HCT116 (cell line): ENCODE measurements around the gene ELAVL3.

Experiments used
- CBX3 ChIP-seq: IDR thresholded peaks from 2 replicates; pipeline ENCODE4 v1.6.1; 2012; ENCODE audit warnings: low read depth
- EGR1 ChIP-seq: IDR thresholded peaks from 2 replicates; pipeline ENCODE4 v1.6.1; 2012; ENCODE audit warnings: low read depth
- EZH2 ChIP-seq: fragments of 200-600 bp; sonication (generic); IDR thresholded peaks from 2 replicates; pipeline ENCODE4 v1.6.1; 2017; ENCODE audit warnings: antibody characterized with exemption, mixed run types
- EZH2phosphoT487 ChIP-seq: fragments of 200-600 bp; IDR thresholded peaks from 2 replicates; pipeline ENCODE4 v1.6.1; 2018; ENCODE audit warnings: antibody characterized with exemption, borderline replicate concordance
- POLR2A ChIP-seq: IDR thresholded peaks from 2 replicates; pipeline ENCODE4 v1.7.0; 2011; ENCODE audit warnings: borderline replicate concordance; ENCODE audit not compliant: insufficient read depth, insufficient read length; ENCODE audit errors: extremely low read depth
- POLR2AphosphoS5 ChIP-seq: IDR thresholded peaks from 2 replicates; pipeline ENCODE4 v1.6.1; 2011; ENCODE audit warnings: mild to moderate bottlenecking, low read depth, low read length, moderate library complexity
- YY1 ChIP-seq: IDR thresholded peaks from 2 replicates; pipeline ENCODE4 v1.6.1; 2011; ENCODE audit warnings: low read length, low read depth, moderate library complexity, mild to moderate bottlenecking; ENCODE audit not compliant: insufficient replicate concordance; ENCODE audit errors: extremely low read depth
- ZFX ChIP-seq: fragments of 450-650 bp; IDR thresholded peaks from 2 replicates; pipeline ENCODE4 v1.6.1; 2017
- TF ChIP-seq, protein P1 (sequence below), 3 experiments: fragments of 200-600 bp in 1 of 3; sonication (generic) in 1 of 3; IDR thresholded peaks in 2 of 3; conservative IDR thresholded peaks in 1 of 3; 2 replicates each; pipeline ENCODE4 v1.5.1; 2012 to 2017; ENCODE audit warnings: low read depth in 2 of 3, low read length in 2 of 3, antibody characterized with exemption in 1 of 3, borderline replicate concordance in 1 of 3, control low read depth in 1 of 3, mild to moderate bottlenecking in 1 of 3, mixed read lengths in 1 of 3, mixed run types in 1 of 3, moderate library complexity in 1 of 3; ENCODE audit not compliant: insufficient read depth in 1 of 3
- TF ChIP-seq, protein P2 (sequence below): IDR thresholded peaks from 2 replicates; pipeline ENCODE4 v1.6.1; 2012; ENCODE audit warnings: low read depth
- TF ChIP-seq, protein P3 (sequence below): IDR thresholded peaks from 2 replicates; pipeline ENCODE4 v1.6.1; 2011; ENCODE audit warnings: mild to moderate bottlenecking, low read length, moderate library complexity; ENCODE audit not compliant: insufficient replicate concordance; ENCODE audit errors: extremely low read depth
- TF ChIP-seq, protein P4 (sequence below): IDR thresholded peaks from 2 replicates; pipeline ENCODE4 v1.6.1; 2012

DNA sequence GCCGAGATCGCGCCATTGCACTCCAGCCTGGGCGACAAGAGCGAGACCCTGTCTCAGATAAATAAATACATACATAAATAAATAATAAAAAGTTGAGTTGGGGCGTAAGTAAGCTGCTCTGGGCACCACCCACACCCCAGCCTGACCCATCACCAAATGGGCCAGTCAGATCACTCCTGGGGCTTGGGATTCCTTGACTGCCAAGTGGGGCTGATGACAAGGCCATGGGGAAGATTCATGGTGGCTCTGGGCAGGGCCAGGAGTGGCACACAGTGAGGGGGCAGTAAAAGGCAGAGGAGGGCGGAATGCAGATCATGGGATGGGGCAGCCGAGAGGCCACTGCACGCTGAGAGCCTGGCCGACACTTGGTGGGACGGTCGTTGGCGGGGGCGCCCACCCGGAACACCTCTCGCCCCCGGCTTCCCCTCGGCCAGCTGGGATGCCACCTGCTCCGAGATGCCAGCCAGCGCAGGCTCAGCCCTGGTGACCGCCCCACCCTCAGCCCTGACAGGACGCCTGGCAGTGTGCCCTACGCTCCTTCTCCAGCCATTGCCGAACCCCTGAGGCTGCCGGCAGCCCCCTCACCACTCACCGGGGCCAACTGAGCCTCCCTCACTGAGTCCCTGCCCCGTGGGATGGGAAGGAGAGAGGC lies 13.9 kb upstream of the ELAVL3 start:
- TF ChIP-seq, protein P1, sequence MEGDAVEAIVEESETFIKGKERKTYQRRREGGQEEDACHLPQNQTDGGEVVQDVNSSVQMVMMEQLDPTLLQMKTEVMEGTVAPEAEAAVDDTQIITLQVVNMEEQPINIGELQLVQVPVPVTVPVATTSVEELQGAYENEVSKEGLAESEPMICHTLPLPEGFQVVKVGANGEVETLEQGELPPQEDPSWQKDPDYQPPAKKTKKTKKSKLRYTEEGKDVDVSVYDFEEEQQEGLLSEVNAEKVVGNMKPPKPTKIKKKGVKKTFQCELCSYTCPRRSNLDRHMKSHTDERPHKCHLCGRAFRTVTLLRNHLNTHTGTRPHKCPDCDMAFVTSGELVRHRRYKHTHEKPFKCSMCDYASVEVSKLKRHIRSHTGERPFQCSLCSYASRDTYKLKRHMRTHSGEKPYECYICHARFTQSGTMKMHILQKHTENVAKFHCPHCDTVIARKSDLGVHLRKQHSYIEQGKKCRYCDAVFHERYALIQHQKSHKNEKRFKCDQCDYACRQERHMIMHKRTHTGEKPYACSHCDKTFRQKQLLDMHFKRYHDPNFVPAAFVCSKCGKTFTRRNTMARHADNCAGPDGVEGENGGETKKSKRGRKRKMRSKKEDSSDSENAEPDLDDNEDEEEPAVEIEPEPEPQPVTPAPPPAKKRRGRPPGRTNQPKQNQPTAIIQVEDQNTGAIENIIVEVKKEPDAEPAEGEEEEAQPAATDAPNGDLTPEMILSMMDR (IDR thresholded peaks at IDR 0.05 in 2 of 3, conservative IDR thresholded peaks at IDR 0.05 in 1 of 3; ENCODE audit: borderline replicate concordance in 1 of 3, insufficient read depth in 1 of 3, low read depth in 2 of 3, low read length in 2 of 3), result no peak
- TF ChIP-seq POLR2AphosphoS5 (no peak), POLR2A (no peak), EZH2 (no peak), EZH2phosphoT487 (no peak), EGR1 (no peak), YY1 (no peak), CBX3 (no peak), ZFX (no peak)
- TF ChIP-seq, protein P2, sequence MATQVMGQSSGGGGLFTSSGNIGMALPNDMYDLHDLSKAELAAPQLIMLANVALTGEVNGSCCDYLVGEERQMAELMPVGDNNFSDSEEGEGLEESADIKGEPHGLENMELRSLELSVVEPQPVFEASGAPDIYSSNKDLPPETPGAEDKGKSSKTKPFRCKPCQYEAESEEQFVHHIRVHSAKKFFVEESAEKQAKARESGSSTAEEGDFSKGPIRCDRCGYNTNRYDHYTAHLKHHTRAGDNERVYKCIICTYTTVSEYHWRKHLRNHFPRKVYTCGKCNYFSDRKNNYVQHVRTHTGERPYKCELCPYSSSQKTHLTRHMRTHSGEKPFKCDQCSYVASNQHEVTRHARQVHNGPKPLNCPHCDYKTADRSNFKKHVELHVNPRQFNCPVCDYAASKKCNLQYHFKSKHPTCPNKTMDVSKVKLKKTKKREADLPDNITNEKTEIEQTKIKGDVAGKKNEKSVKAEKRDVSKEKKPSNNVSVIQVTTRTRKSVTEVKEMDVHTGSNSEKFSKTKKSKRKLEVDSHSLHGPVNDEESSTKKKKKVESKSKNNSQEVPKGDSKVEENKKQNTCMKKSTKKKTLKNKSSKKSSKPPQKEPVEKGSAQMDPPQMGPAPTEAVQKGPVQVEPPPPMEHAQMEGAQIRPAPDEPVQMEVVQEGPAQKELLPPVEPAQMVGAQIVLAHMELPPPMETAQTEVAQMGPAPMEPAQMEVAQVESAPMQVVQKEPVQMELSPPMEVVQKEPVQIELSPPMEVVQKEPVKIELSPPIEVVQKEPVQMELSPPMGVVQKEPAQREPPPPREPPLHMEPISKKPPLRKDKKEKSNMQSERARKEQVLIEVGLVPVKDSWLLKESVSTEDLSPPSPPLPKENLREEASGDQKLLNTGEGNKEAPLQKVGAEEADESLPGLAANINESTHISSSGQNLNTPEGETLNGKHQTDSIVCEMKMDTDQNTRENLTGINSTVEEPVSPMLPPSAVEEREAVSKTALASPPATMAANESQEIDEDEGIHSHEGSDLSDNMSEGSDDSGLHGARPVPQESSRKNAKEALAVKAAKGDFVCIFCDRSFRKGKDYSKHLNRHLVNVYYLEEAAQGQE, result no peak
- TF ChIP-seq, protein P3, sequence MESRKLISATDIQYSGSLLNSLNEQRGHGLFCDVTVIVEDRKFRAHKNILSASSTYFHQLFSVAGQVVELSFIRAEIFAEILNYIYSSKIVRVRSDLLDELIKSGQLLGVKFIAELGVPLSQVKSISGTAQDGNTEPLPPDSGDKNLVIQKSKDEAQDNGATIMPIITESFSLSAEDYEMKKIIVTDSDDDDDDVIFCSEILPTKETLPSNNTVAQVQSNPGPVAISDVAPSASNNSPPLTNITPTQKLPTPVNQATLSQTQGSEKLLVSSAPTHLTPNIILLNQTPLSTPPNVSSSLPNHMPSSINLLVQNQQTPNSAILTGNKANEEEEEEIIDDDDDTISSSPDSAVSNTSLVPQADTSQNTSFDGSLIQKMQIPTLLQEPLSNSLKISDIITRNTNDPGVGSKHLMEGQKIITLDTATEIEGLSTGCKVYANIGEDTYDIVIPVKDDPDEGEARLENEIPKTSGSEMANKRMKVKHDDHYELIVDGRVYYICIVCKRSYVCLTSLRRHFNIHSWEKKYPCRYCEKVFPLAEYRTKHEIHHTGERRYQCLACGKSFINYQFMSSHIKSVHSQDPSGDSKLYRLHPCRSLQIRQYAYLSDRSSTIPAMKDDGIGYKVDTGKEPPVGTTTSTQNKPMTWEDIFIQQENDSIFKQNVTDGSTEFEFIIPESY, result no peak
- TF ChIP-seq, protein P4, sequence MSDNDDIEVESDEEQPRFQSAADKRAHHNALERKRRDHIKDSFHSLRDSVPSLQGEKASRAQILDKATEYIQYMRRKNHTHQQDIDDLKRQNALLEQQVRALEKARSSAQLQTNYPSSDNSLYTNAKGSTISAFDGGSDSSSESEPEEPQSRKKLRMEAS, result no peak
